DOHH2 (cell line): ENCODE measurements around the gene FILIP1.

Source experiments
- CTCF ChIP-seq: fragments of 200-600 bp; sonication (generic); IDR thresholded peaks from one replicate; pipeline ENCODE4 v1.5.1; 2014; ENCODE audit warnings: antibody characterized with exemption, mild to moderate bottlenecking, low read depth, low read length; ENCODE audit not compliant: poor library complexity, severe bottlenecking
- EZH2phosphoT487 ChIP-seq: fragments of 200-600 bp; sonication (generic); IDR thresholded peaks from 2 replicates; pipeline ENCODE4 v1.6.1; 2017; ENCODE audit warnings: borderline replicate concordance, mild to moderate bottlenecking, antibody characterized with exemption, low read length, moderate library complexity, mixed read lengths

DNA sequence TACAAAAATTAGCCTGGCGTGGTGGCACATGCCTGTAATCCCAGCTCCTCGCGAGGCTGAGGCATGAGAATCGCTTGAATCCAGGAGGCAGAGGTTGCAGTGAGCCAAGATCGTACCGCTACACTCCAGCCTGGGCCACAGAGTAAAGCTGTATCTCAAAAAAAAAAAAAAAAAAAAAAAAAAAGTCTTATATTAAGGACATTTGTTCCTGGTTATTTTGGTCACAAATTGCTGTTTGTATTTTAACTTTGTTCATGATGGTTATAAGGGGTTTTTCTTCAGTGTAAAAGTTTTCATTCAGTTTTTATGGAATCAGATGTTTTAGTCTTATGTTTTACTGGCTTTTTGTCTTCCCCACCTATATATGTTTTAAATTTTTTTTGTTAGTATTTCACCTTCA is 13.9 kb downstream of the FILIP1 start:
- TF ChIP-seq CTCF: no peak
- TF ChIP-seq EZH2phosphoT487: no peak
